Measurements from ENCODE around the gene KCNQ1.

KCNQ1 gene

GRCh38 chr11:2570841-2571597, 126.2 kb downstream of the KCNQ1 start:
- no peak for DNase-seq

- DNase-seq = no peak
Observed at GRCh38 chr11:2571598-2572281, 126.9 kb downstream of the KCNQ1 start.

GRCh38 chr11:2572491-2573239, 127.9 kb downstream of the KCNQ1 start:
- DNase-seq = no peak

GRCh38 chr11:2573240-2574042, 128.6 kb downstream of the KCNQ1 start:
- no peak for DNase-seq

GRCh38 chr11:2574043-2574552, 129.3 kb downstream of the KCNQ1 start:
- DNase-seq = no peak

GRCh38 chr11:2574553-2575535, 130.0 kb downstream of the KCNQ1 start:
- no peak for DNase-seq

GRCh38 chr11:2575591-2576051, 130.8 kb downstream of the KCNQ1 start:
- DNase-seq = no peak

- DNase-seq = peak; percentile 0
Observed at GRCh38 chr11:2576111-2576510, 131.3 kb downstream of the KCNQ1 start.

- DNase-seq = no peak
Observed at GRCh38 chr11:2576549-2576948, 131.7 kb downstream of the KCNQ1 start.

GRCh38 chr11:2577031-2577990, 132.5 kb downstream of the KCNQ1 start:
- peak; percentile 0 for DNase-seq

GRCh38 chr11:2577991-2578928, 133.5 kb downstream of the KCNQ1 start:
- peak; percentile 1 for DNase-seq

- DNase-seq = no peak
Observed at GRCh38 chr11:2578929-2579270, 134.1 kb downstream of the KCNQ1 start.

GRCh38 chr11:2579315-2580060, 134.7 kb downstream of the KCNQ1 start:
- no peak for DNase-seq

GRCh38 chr11:2580061-2580421, 135.2 kb downstream of the KCNQ1 start:
- DNase-seq = no peak

- peak; percentile 0 for DNase-seq
Observed at GRCh38 chr11:2580571-2581001, 135.8 kb downstream of the KCNQ1 start.

GRCh38 chr11:2581151-2581930, 136.5 kb downstream of the KCNQ1 start:
- peak; percentile 0 for DNase-seq

- peak; percentile 1 for DNase-seq
Observed at GRCh38 chr11:2581931-2582350, 137.1 kb downstream of the KCNQ1 start.

All from stimulated activated CD4-positive, alpha-beta T cell treated with anti-CD3 and anti-CD28 coated beads, Interleukin-1b, Interleukin-23, amount 100 ng/mL, for 48 hours (primary cell).